NT2/D1 (cell line): ENCODE results near the gene BCL11B.

Experiments used
- DNase-seq: peaks from one replicate; pipeline ENCODE4 v3.0.0-alpha.2; 2011; ENCODE audit warnings: low read depth, low spot score
- H3K27me3 ChIP-seq: 2 replicates; pipeline ENCODE4 v1.6.0; 2011; ENCODE audit warnings: mild to moderate bottlenecking; ENCODE audit not compliant: insufficient read length, insufficient read depth
- H3K36me3 ChIP-seq: 2 replicates; pipeline ENCODE4 v1.6.1; 2011; ENCODE audit warnings: mild to moderate bottlenecking, low read length, mixed read lengths; ENCODE audit not compliant: insufficient read depth, insufficient read length
- H3K4me1 ChIP-seq: 2 replicates; pipeline ENCODE4 v1.5.1; 2011; ENCODE audit not compliant: insufficient read depth, insufficient read length
- H3K4me3 ChIP-seq: 2 replicates; pipeline ENCODE4 v1.5.1; 2011; ENCODE audit warnings: low read depth; ENCODE audit not compliant: insufficient read length
- H3K9ac ChIP-seq: 2 replicates; pipeline ENCODE4 v1.6.0; 2011; ENCODE audit warnings: low read depth; ENCODE audit not compliant: insufficient read length
- H3K9me3 ChIP-seq: 2 replicates; pipeline ENCODE4 v1.5.1; 2011; ENCODE audit warnings: mild to moderate bottlenecking, low read length; ENCODE audit not compliant: insufficient read depth
- SUZ12 ChIP-seq: IDR thresholded peaks from 2 replicates; pipeline ENCODE4 v1.6.1; 2011; ENCODE audit not compliant: insufficient read length, insufficient read depth; ENCODE audit errors: extremely low read depth
- YY1 ChIP-seq: IDR thresholded peaks from 2 replicates; pipeline ENCODE4 v1.6.1; 2011; ENCODE audit not compliant: insufficient read length, insufficient read depth
- ZNF274 ChIP-seq: IDR thresholded peaks from 2 replicates; pipeline ENCODE4 v1.6.1; 2011; ENCODE audit warnings: mild to moderate bottlenecking, low read depth, low read length

BCL11B gene

DNA sequence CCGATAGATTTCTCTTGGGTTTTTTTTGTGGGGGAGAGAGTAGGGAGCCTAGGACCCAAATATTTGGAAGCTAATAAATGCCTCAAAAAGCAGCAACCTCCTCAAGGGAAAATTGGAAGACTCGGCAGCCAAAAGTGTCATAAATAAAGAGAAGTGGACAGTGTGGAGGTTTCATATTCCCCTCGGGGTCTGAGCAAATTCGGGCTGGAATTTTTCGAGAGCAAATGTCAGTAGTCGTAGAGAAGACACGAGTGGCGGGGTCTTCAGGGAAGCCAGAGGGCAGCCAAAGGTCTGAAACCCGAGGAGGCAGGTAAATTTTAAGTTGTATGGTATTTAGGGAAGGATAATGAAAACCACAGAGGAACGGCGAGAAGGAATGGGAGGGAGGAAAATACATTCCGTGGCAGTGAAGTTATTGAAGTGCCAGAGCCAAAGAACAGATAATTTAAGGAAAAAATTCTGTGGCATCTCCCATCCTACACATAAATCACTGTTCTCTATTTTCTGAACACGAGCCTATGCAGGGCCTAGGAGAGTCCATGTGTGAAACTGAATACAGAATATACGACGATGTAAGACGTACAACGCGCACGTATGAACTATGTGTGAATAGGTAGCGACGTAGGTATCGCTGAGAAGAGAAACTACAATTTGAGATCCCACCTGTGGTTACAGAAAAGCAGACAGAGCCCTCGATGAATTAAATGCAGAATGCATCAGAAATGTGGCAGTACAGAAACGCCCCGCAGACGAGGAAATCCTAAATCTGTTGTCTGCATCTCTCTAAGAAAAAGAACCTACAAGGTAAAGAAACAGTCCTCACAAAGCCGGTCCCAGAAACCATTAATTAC, 12.9 kb downstream of the BCL11B start:
- Histone ChIP-seq H3K9ac (no peak overlapping the region), H3K27me3 (no peaks in the 10 kb centered on the region), H3K9me3 (no peaks in the 10 kb centered on the region), H3K4me1 (peaks cover 10% of the 10 kb centered on the region), H3K36me3 (no peaks in the 10 kb centered on the region), H3K4me3 (no peak overlapping the region)
- no peak for DNase-seq
- TF ChIP-seq ZNF274 (no peak), SUZ12 (no peak), YY1 (no peak)

DNA sequence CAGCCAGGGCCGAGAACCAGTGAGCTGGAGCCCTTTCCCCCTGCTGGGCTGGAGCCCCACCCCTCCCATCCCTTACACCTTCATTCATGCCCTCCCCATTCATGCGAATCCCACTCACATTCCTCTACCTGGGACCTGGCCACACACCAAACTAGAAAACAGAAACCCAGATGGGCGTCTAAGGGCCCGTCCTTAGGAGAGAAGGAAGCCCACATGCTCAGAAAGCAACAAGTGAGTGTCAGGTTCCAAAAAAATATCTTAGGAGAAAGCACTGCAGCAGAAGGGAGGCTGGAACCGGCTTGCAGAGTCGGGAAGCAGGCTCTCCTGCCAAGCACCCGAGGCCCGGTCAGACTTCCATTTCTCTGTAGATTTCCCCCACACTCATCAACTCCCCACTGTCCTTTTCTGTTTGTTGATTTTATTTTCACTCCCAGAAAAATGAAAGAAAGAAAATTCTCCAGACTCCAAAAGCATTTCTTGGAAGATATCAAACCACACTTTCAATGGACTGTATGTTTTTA, 13.6 kb downstream of the BCL11B start:
- no peak overlapping the region for H3K9ac ChIP-seq
- no peak for DNase-seq
- H3K9me3 ChIP-seq, result no peaks in the 10 kb centered on the region
- no peaks in the 10 kb centered on the region for H3K36me3 ChIP-seq
- no peak overlapping the region for H3K4me3 ChIP-seq
- TF ChIP-seq YY1 (no peak), SUZ12 (no peak), ZNF274 (no peak)
- H3K27me3 ChIP-seq, result no peaks in the 10 kb centered on the region
- peaks cover 12% of the 10 kb centered on the region for H3K4me1 ChIP-seq

GRCh38 chr14:99257673-99258221, 14.2 kb downstream of the BCL11B start:
- no peak for DNase-seq
- H3K36me3 ChIP-seq, result no peaks in the 10 kb centered on the region
- H3K4me3 ChIP-seq, result no peak overlapping the region
- no peaks in the 10 kb centered on the region for H3K9me3 ChIP-seq
- peak overlapping the region; percentile 9 for H3K9ac ChIP-seq
- peaks cover 9% of the 10 kb centered on the region for H3K4me1 ChIP-seq
- no peaks in the 10 kb centered on the region for H3K27me3 ChIP-seq
- TF ChIP-seq YY1, result no peak
- no peak for TF ChIP-seq SUZ12
- no peak for TF ChIP-seq ZNF274

GRCh38 chr14:99257122-99257672, 14.8 kb downstream of the BCL11B start:
- DNase-seq, result no peak
- Histone ChIP-seq H3K36me3 (no peaks in the 10 kb centered on the region), H3K4me1 (peaks cover 6% of the 10 kb centered on the region), H3K9me3 (no peaks in the 10 kb centered on the region), H3K27me3 (no peaks in the 10 kb centered on the region), H3K4me3 (no peak overlapping the region), H3K9ac (no peak overlapping the region)
- TF ChIP-seq ZNF274 (no peak), YY1 (no peak), SUZ12 (no peak)

GRCh38 chr14:99256483-99256874, 15.5 kb downstream of the BCL11B start:
- Histone ChIP-seq H3K9me3 (no peaks in the 10 kb centered on the region), H3K4me3 (no peak overlapping the region), H3K4me1 (peaks cover 6% of the 10 kb centered on the region), H3K27me3 (no peaks in the 10 kb centered on the region), H3K36me3 (no peaks in the 10 kb centered on the region), H3K9ac (no peak overlapping the region)
- TF ChIP-seq YY1, result no peak
- no peak for TF ChIP-seq ZNF274
- no peak for DNase-seq

- no peaks in the 10 kb centered on the region for H3K27me3 ChIP-seq
- H3K36me3 ChIP-seq, result no peaks in the 10 kb centered on the region
- TF ChIP-seq YY1, result no peak
- TF ChIP-seq ZNF274, result no peak
- no peak for TF ChIP-seq SUZ12
- H3K9ac ChIP-seq, result no peak overlapping the region
- no peak overlapping the region for H3K4me3 ChIP-seq
- no peaks in the 10 kb centered on the region for H3K9me3 ChIP-seq
- peaks cover 6% of the 10 kb centered on the region for H3K4me1 ChIP-seq
- DNase-seq, result no peak
Measured at GRCh38 chr14:99255621-99256482, 16.1 kb downstream of the BCL11B start.

DNA sequence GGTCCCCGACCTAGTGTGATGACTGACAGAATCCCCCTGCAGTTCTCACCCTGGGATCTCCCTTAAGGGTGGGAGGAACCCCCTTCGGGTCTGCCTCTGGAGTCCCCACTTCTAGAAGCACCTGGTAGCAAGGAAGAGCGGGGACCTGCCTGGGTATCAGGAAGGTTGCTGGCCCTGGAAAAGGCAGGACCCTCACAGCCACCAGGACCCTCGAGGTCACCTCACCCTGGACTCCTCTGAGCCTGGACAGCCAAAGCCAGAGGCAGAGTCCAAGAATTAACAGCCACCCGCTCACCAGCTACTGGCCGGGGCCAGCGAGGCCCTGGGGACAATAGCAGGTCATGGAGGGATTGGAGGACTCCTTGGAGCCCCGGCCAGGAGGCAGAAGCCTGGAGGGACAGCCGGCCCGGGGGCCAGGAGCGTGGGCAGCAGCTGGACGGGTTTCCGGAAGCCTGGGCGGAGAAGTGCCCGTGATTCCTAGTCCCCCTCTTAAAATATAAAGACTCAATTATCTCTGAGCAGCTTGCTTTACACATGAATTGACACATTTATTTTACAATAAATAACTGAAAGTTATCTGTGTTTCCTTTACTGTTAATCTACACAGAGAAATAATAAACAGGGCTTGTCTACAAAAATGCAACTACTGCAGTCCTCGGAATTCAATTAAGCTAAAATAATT, 17.5 kb downstream of the BCL11B start:
- Histone ChIP-seq H3K9ac (no peak overlapping the region), H3K4me3 (no peak overlapping the region), H3K9me3 (no peaks in the 10 kb centered on the region), H3K36me3 (no peaks in the 10 kb centered on the region), H3K4me1 (peaks cover 6% of the 10 kb centered on the region), H3K27me3 (no peaks in the 10 kb centered on the region)
- TF ChIP-seq ZNF274 (no peak), YY1 (no peak), SUZ12 (no peak)
- no peak for DNase-seq
